HCEC 1CT (cell line): ENCODE measurements around the gene CD2AP.
"Not testable (repeated sequence)": the region's sequence is repeated elsewhere in the genome, so short reads cannot be mapped to it uniquely, and the experiment has no call there.

Experiments
- DNase-seq: peaks from one replicate; pipeline ENCODE4 v3.0.0-alpha.2; 2017

Gene CD2AP

GRCh38 chr6:47477497-47478232 is at the start of gene CD2AP:
CD2AP (plus strand) TSS chr6:47477789; CDS start chr6:47478245, 456 bp downstream.
- DNase-seq, result peak; percentile 81

- DNase-seq, result no peak
Observed at GRCh38 chr6:47428288-47428687, 49.3 kb upstream of the CD2AP start.

DNA sequence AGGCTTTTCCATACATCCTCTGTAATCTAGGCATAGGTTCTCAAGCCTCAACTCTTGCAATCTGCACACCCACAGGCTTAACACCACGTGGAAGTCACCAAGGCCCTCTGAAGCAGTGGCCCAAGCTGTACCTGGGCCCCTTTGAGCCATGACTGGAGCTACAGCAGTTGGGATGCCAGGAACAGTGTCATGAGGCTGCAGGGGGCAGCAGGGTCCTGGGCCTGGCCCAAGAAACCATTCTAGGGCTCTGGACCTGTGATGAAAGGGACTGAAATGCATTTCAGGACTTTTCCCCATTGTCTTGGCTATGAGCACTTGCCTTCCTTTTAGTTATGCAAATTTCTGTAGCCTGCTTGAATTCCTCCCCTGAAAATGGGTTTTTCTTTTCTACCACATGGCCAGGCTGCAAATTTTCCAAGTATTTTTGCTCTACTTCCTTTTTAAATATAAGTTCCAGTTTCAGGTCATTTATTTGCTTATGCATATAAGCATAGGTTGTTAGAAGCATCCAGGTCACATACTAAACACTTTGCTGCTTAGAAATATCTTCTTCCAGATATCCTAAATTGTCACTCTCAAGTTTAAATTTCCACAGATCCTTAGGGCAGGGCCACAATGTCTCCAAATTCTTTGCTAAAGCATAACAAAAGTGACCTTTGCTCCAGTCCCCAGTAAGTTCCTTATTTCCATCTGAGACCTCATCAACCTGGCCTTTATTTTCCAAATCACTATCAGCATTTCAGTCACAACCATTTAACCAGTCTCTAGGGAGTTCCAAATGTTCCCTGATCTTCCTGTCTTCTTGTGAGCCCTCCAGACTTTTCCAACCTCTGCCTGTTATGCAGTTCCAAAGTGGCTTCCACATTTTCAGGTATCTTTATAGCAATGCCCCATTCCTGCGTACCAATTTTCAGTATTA is 48.6 kb upstream of the CD2AP start:
- DNase-seq, result no peak

- no peak for DNase-seq
Observed at GRCh38 chr6:47434372-47435253, 43.0 kb upstream of the CD2AP start.

DNA sequence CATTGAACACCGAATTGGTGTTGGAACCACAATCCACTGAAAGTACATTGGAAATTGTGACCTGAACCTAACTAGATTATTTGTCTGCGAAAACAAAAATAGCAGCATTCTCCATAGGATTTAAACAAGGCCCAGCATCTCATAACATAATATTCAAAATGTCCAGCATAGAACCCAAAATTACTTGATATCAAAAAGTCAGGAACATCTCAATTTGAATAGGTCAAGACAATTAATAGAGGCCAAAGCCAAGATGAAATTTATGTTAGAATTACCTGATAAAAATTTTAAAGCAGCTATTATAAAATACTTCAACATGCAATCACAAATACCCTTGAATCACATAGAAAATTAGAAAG is 42.4 kb upstream of the CD2AP start:
- no peak for DNase-seq

- no peak for DNase-seq
Observed at GRCh38 chr6:47437592-47437991, 40.0 kb upstream of the CD2AP start.

- DNase-seq, result no peak
Observed at GRCh38 chr6:47438481-47439347, 38.9 kb upstream of the CD2AP start.

DNA sequence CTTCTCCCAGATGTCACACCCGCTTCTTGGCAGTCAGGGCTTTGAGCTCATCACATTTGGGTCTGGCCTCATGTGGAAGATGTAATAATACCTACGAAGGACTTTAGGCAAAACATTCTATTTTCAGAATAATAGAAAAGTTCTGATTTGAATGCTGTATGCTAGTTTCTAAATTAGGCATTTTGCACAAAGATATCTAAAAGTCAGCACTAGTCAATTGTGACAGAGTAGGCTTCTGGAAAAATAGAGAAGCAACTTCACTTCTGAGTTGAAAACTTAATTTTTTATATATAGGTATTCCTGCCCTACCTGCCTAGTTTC is 38.3 kb upstream of the CD2AP start:
- DNase-seq, result no peak

DNA sequence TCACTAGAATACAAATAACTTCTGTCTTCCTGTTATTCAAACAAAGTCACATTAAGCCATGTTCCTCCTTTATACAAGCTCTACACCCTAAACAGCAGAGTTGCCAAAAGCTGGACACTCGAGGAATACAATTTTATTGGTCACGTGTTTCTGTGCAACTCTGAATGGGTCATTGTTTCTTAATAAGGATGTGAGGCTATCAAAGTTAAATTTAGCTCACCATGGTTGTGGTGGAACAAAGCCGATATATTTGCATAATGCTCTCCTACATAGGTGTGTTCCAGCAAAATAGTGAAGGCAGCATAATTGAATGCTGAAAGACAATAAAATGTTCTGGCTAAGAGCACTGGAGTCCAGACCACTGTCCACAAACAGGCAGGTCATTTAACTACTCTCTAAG is 36.9 kb upstream of the CD2AP start:
- DNase-seq, result no peak

- DNase-seq, result not testable (repeated sequence)
Observed at GRCh38 chr6:47444964-47445363, 32.6 kb upstream of the CD2AP start.

GRCh38 chr6:47446669-47447330 is 30.8 kb upstream of the CD2AP start:
- no peak for DNase-seq

DNA sequence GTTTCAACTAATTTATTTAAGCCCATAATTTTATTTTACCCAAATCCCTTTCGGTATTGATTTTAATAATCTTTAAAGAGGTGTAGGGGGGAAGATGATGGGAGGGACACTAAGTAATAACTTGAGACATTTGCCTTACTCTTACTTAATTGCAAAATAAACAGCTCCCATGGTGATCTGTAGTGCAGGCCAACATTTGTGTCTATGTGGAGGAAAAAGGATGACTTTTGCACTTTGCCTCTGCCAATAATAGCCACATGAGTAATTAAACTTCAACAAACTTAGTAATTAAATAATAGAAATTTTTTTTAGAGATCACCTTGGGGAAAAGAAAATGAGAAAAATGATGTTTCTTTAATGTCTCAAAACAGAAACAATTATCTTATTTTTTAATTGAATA is 29.9 kb upstream of the CD2AP start:
- no peak for DNase-seq

GRCh38 chr6:47451162-47451561 is 26.4 kb upstream of the CD2AP start:
- no peak for DNase-seq

GRCh38 chr6:47452899-47453298 is 24.7 kb upstream of the CD2AP start:
- no peak for DNase-seq

DNA sequence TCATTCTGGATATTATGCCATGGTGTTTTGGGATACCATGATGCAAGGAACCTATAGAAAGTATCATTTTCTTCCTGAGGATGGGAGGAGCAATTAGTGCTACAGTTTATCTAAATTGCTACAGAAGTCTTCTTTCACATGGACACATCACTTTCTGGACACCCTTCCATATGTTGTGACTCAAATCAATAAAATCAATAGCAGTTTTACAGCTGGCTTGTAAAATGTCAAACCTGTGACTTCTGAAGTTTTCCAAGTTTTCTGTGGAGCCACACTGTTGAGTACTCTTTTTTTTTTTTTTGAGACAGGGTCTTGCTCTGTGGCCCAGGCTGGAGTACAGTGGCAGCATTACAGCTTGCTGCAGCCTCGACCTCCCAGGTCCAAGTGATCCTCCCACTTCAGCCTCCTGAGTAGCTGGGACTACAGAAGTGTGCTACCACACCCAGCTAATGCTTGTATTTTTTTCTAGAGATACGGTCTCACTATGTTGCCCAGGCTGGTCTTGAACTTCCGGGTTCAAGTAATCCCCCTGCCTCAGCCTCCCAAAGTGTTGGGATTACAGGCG is 24.1 kb upstream of the CD2AP start:
- DNase-seq, result no peak

DNA sequence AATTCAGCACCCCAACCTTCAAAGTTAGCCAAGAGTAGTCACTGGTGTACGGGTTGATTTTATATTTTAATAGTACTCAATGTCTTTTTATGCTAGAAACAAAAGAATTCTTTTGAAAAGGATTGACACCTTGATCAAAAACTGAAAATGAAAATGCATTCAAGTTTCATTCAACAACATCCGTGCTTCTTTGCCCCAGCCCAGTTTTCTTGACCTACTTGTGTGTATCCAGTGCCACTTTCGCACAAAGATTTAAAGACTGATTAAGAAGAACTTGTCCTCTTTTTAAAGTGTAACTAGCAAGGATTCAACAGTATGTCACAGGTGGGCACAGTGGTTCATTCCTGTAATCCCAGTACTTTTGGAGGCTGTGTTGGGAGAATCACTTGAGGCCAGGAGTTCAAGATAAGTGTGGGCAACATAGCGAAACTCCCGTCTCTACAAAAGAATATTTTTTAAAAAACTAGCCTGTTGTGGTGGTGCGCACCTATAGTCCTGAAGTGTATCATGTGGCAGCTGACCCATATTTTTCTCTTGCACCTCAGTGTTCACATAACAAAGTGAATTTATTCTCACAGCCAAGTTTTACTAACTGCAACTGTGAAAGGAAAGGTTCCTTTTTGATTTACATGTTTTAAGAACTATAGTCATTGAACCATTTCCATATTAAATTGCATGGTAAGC is 22.7 kb upstream of the CD2AP start:
- no peak for DNase-seq

- no peak for DNase-seq
Observed at GRCh38 chr6:47455533-47456209, 21.9 kb upstream of the CD2AP start.

GRCh38 chr6:47456536-47456975 is 21.0 kb upstream of the CD2AP start:
- no peak for DNase-seq

GRCh38 chr6:47457370-47457769 is 20.2 kb upstream of the CD2AP start:
- no peak for DNase-seq

DNA sequence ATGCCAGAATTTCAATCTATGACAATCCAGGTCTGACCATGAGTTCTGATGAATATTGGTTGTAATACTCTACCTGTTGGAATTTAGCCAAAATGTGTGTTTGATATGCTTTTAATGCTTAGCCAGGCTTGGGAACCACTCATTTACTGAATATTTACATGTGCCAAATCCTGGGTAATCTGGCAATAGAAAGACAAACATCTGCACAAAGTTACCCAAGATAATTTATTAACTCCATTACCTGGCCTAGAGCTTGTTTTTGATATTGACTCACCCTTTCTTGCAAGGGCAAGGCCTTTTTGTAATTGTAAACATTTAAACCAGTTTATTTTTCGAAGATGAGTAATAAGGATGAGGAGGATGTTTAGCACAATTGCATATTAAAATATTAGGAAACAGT is 13.5 kb upstream of the CD2AP start:
- no peak for DNase-seq
